Measurements from ENCODE around the gene ZNF385D. TPM values are rescaled to one million over a fixed set of nuclear protein-coding genes. Genes with fewer than 3 reads are reported as not detected.

The ZNF385D gene
- 16.6 TPM for total RNA-seq (ENCODE audit: insufficient read depth, low replicate concordance)

GRCh38 chr3:21750831-21751391 lies at the start of gene ZNF385D:
TSS of gene ZNF385D (minus strand) at chr3:21751210. CDS start at chr3:21750916, 294 bp downstream.
- peak; percentile 79 for DNase-seq (ENCODE audit: low spot score)

DNA sequence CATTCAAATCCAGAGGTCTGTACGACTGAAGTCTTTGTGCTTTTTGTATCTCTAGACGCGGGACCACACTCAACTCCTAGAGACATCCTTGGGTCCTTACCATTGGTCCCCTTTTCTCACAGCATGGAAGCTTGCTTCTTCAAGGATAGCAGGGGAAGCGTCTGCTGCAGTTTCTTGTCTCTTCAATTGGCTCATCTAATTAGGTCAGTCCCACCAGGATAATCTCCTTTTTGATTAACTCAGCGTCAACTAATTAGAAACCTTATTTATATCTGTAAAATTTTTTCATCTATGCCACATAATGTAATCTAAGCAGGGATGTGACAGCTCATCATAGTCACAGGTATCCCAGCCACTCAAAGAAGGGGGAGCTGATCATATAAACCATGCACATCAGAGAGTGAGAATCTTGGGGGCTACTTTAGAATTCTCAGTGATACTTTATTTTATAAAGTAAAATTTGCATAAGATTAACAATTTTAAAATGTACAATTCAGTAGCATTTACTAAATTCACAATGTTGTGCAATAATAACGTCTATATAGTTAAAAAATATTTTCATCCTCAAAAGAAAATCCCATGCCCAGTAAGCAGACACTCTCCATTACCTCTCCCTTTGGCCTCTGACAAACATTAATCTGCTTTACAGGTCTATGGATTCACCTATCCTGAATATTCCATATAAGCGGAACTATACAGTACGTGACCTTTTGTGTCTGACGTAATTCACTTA lies 47.5 kb upstream of the ZNF385D start:
- DNase-seq (ENCODE audit: low spot score): no peak

- DNase-seq (ENCODE audit: low spot score): no peak
These were observed 44.9 kb upstream of the ZNF385D start for GRCh38 chr3:21795921-21796320.

GRCh38 chr3:21795152-21795837 lies 44.3 kb upstream of the ZNF385D start:
- DNase-seq (ENCODE audit: low spot score): no peak

GRCh38 chr3:21794291-21794690 lies 43.3 kb upstream of the ZNF385D start:
- no peak for DNase-seq (ENCODE audit: low spot score)

DNA sequence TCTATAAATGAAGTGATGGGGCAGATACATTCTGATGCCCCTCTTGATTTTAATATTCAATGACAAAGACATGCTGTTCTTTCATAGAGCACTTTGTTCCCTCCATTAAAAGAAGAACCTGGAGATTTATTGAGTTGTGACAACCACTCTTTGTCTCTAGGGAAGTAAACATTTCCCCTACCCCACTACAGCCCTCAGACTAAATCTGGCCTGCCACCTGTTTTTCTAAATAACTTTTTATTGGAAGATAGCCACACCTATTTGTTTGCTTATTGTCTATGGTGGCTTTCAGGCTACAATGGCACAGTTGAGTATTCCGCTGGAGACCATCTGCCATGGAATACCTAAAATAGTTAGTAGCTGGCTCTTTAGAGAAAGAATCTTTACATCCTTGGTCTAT lies 41.2 kb upstream of the ZNF385D start:
- no peak for DNase-seq (ENCODE audit: low spot score)

DNA sequence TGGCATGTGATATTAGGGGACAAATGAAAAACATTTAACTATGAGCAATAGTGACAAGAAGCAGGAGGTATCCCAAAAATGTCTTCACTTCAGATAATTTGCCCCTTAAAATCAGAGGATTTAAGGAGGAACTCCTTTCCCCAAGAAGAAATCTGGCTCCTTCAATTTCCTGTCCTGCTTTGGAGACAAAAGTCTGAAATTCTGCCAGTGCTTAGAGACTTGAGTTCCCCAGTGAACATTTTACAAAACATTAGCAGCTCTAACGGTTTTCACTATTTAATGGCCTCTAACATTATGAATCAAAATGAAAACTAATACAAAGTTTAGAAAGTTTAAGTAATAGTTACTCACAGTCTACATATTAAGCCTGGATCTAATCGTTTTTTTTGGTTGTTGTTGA lies 40.3 kb upstream of the ZNF385D start:
- DNase-seq (ENCODE audit: low spot score): no peak

- no peak for DNase-seq (ENCODE audit: low spot score)
These were observed 39.5 kb upstream of the ZNF385D start for GRCh38 chr3:21790466-21790865.

GRCh38 chr3:21789730-21790129 lies 38.7 kb upstream of the ZNF385D start:
- DNase-seq (ENCODE audit: low spot score): no peak

- DNase-seq (ENCODE audit: low spot score): no peak
These were observed 35.4 kb upstream of the ZNF385D start for GRCh38 chr3:21786438-21786797.

DNA sequence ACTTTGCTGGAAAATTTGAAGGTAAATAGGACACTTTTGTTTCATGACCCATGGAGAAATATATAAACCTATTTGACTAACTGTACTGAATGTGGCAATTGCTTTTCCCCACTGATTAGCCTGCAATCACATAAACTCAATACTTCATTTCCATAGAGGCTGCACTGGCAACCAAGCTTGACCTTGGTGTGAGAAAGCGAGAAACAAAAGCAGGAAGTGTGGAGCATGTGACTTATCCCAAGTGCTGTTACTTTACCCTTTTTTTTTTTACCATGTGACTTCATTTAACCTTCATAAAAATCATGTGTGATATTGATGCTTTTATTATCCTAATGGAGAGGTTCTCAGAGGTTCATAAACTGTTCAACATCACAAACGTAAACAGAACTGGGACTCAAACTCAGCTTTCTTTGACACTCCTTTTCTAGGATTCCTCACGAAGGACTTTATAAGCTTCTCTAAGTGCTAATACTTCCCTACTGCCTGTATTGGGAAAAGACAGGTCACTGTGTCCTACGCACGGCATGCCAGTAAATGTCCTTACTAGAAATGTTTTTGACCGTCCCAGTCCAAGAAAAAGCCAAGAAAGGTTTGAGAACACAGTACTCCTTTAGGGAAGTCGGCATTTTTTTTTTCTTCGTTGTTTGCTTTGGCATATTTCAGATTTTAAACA lies 34.9 kb upstream of the ZNF385D start:
- peak; percentile 7 for DNase-seq (ENCODE audit: low spot score)

GRCh38 chr3:21783839-21784238 lies 32.8 kb upstream of the ZNF385D start:
- peak; percentile 47 for DNase-seq (ENCODE audit: low spot score)

DNA sequence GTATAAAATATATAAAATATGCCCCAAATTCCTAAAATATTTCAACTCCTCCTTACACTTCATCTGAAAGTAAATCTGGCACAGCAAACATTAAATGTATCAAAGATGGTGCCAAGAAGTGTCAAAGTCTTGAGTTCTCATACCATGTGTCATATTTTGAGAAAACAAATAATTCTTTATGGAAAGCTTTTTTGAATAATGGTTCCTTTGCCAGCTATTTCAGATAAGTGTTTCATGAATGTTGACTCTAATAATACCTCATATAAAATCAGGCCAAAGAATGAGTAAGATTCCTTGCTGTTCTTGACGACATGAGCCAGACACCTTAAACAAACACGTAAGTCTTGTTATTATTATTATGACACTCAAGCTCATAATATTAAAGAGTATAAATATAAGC lies 30.3 kb upstream of the ZNF385D start:
- DNase-seq (ENCODE audit: low spot score): no peak

DNA sequence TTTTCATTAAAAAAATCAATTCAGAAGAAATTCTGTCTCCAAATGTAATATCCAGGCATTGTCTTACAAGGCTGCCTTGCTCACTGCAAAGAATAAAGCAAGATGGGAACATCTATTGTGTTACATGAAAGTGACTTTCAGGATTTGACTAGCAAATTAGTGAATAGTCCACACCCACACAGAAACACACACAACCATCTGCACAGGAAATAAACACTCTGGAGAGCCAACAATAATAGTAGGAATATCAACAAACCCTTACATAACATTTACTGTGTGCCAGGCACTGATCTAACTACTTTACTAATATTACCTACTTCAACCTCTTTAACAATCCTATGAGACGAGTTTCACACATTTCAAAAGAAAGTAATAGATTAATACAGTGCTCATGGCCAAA lies 28.9 kb upstream of the ZNF385D start:
- DNase-seq (ENCODE audit: low spot score): no peak

DNA sequence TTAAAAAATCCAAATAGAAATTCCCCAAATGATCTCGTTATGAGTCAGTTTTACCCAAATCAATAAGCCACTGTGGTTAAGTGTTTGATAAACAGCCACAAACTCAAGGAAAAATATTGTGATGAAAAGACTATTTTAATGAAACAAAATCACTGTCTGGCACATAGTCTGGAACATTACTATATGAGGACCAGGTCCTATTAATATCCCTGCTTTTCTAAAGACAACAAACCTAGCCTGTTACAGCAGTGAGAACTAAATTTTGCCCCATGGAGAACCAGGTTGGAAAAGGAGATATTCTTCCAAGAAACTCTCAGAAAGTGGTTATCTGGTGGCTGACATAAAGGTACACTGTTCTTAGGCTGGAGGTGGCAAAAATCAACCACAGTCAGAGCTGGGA lies 27.7 kb upstream of the ZNF385D start:
- no peak for DNase-seq (ENCODE audit: low spot score)

GRCh38 chr3:21777821-21778220 lies 26.8 kb upstream of the ZNF385D start:
- DNase-seq (ENCODE audit: low spot score): no peak

- DNase-seq (ENCODE audit: low spot score): no peak
These were observed 15.0 kb upstream of the ZNF385D start for GRCh38 chr3:21766002-21766401.

- no peak for DNase-seq (ENCODE audit: low spot score)
These were observed 4.9 kb upstream of the ZNF385D start for GRCh38 chr3:21755896-21756295.

DNA sequence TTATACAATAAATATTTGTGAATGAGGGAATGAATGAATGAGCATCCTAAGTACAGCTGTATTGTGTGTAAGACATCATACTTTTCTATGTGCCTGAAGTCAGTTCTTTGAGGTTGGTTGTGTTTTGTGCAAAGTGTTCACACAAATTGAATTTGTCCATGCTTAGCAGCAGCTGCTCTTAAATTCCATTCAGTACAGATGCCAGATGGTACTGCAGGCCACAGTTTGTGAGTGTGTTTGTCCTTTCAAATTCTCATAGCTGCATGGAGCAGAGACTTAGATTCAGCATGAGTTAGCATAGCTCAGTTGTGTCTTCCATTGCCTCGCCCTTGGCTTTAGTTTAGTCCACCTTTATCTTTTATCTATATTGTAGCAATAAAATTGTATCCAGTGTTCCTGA lies 3.8 kb upstream of the ZNF385D start:
- no peak for DNase-seq (ENCODE audit: low spot score)

GRCh38 chr3:21752749-21753347 lies 1.8 kb upstream of the ZNF385D start:
- DNase-seq (ENCODE audit: low spot score): peak; percentile 57

- DNase-seq (ENCODE audit: low spot score): peak; percentile 14
These were observed 876 bp upstream of the ZNF385D start for GRCh38 chr3:21751886-21752285.

DNA sequence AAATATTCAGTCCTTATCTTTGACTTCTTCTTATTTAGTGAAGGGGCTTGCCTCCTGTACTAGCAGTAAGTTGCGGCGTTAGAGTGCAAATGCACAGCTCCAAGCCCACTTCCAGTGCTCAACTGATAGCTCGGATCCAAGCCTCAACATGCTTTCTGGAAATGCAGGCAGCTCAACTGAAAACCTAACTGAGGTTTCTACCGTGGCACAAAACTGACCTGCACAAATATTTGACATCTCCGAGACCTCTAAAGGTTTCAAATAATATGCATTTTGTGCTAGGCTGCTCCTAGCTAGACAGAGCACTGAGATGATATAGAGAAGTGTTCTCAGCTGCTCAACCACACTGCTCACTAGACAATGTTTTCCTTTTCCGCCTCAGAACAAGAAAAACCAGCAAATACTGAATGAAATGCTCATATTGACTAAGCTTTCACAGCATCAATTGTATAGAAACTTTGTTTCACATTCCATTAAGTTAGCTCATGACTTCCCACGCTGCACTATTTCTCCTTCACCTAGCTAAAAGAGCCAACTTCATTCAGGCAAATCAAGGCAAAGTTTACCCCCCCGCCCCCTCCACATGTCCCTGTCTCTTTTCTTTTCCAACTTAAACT lies 822 bp downstream of the ZNF385D start:
- peak; percentile 22 for DNase-seq (ENCODE audit: low spot score)

All from umbilical cord (tissue), 2 donors.